Suppressor macrophage treated with lipopolysaccharide for 1 hour (primary cell): Measurements from ENCODE around the gene BFSP1.
A peak's percentile ranks its signal among the peaks of the same experiment; 100 is the strongest.

ENCODE experiments used
- DNase-seq, 3 donors: peaks; one replicate each; pipeline ENCODE4 v3.0.0-alpha.2; 2020 to 2022

BFSP1 gene

GRCh38 chr20:17460119-17460518 is 71.1 kb downstream of the BFSP1 start:
- DNase-seq: peak; percentile 52 to 60 (median 54)

- DNase-seq: no peak
These were observed 73.5 kb downstream of the BFSP1 start for GRCh38 chr20:17457588-17458190.

- no peak for DNase-seq
These were observed 74.1 kb downstream of the BFSP1 start for GRCh38 chr20:17457079-17457478.

DNA sequence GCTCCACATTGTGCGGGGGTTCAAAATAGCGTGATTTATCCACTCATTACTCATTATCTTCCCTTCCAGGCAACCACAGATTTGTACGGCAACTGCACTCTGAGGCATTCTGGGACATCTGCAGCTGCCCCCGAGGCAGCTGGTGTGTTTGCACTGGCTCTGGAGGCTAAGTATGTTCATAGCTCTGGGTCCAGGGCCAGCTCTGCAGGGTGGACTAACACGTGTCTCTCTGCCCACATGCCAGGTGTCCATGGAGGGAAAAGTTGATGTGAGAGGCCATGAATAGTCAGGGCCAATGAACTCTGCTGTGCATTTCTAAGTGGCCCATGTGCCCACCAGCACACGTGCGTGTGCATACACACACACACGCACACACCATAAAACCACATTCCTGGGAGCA is 74.9 kb downstream of the BFSP1 start:
- DNase-seq: no peak

GRCh38 chr20:17453592-17453991 is 77.6 kb downstream of the BFSP1 start:
- no peak for DNase-seq

GRCh38 chr20:17452441-17452840 is 78.7 kb downstream of the BFSP1 start:
- DNase-seq: no peak

DNA sequence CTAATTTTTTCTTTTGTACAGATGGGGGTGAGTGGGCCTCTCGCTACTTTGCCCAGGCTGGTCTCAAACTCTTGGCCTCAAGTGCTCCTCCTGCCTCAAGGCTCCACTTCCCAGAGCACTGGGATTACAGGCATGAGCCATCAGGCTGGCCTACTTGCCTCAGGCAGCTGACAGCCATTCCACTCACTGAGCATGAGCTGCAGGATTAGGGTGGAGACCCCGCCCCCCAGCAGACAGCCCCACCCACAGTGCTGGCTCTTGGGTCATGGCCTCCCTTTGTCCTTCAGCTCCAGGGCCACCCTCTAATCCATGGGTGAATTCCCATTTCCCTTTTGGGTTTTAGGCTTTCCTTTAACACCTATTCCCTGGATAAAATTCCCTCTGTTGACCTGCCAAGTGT is 82.1 kb downstream of the BFSP1 start:
- no peak for DNase-seq

DNA sequence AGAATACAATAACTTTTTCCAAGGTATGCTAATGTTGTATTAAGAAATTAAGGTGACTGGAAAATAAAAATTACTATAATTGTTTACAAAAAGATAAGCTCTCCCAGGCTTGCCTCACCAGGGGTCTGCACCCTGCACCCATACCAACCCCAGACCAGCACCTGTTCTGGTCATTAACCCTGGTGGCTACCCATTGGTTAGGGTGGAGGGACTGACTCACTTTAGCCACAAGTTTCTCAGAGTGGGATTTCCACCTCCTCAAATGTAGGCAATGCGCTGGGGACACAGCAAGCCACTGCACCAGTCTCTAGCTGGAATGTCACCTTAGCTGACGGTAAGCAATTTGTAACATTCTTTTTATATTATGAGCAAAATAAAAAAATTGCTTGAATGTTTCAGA is 83.1 kb downstream of the BFSP1 start:
- DNase-seq: no peak

DNA sequence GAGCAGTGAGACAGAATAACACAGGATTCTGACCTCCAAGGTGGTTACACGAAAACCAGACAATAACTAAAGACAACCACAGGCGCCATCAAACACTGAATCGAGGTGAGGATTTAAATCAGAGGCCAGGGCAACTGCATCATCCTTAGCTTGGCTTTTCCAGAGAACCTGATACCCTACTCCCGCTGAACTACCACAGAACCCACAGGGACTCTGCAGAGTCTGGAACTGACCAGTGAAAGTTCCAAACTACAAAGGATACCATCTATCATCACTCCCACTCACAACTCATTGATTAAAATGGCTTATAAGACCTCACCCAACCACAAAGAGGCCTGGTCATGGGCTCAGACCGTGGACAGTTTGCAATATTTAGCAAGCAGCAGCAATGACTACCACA is 85.0 kb downstream of the BFSP1 start:
- DNase-seq: no peak

DNA sequence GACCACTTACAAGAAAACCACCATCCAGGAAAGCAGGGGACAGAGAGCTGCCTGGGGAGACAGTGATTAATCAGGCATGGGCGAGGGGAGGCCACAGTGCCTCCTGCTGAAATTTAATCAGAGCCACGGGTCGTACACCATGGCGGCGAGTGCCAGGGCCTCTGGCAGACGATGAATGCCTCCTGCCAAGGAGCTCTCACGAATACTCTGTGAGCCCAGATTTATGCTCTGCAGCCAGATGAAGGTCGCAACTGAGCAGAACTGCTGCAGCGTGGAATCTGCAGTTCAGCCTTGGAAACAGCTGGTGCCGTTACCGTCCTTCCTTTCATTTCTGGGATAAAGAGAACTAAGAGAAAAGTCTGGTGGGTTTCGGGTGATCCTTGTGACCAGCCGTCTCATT is 85.6 kb downstream of the BFSP1 start:
- DNase-seq: no peak

DNA sequence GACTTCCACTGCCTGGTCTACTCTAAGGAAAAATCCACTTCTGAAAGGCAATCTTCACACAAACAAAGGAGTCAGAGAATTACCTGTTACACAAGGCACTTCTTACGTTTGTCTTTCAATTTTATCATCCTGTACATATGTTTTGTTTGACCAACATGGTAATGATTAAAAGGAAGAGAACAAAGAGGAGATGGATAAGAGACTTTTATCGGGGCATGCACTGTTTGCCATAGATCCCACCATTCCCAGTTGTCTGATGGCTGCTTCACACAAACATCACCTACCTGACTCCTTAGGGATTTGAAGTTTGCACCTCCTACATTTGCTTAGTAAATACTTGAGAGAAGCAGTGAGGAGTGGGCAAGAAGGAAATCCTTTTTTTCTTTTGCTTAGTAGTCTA is 87.1 kb downstream of the BFSP1 start:
- no peak for DNase-seq
